NCI-H69 (cell line): ENCODE measurements around the gene SELENOT.
"Not testable (repeated sequence)": the region's sequence is repeated elsewhere in the genome, so short reads cannot be mapped to it uniquely, and the experiment has no call there.

ENCODE experiments used
- DNase-seq: peaks from one replicate; lab custom pipeline; 2025; lab: John Stamatoyannopoulos, UW

The SELENOT gene

DNA sequence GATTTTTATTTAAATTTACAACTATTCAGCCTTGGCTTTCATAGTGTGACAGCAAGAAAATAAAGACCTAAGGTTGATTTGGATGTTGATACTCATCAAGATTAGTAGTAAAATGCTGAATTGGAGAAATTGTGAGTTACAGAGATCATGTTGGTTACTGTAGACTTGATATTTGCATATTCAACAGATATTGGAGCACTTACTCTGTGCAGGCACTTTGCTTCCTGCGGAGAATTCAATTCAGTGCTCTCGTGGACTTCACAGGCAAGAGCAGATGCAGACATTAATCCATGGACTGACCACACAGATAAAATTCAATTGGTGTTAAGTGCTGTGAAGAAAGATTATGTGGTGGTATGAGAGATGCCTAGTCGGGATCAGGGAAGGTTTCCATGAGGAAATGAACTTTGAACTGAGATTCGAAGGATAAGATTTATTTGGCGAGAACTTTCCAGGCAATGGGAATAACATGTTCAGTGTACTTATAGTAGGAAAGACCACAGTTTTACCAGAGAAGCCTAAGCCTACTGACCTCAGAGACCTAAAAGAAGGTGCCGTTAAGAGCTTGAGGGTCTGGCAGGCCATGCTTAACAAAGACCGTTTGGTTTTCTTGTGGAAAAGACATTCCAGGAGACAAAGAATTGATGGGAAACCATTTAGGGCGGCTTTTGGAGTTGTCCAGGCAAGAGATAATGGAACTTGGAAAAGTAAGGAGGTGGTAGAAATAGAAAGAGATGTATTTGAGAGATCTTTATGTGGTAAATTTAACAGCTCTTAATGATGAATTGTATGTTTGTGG is 4.3 kb downstream of the SELENOT start:
- DNase-seq = no peak

DNA sequence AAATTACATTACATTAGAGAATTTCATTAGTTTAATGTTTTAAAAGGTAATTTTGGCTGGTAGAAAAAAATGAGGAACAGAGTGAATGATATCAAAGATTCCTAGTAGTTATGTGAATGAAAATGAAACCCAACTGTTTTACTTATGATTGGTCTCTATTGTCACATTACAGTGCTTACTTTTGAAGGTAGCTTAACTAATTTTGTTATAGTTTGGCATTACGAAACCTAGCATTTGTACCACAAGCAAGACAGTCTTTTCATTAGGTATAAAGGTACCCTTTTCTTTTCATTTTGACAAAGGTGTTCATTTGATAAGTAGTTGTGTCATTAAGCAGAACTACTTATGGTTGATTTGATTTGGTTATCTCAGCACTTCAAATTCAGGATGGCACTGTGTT is 6.9 kb downstream of the SELENOT start:
- DNase-seq = no peak

DNA sequence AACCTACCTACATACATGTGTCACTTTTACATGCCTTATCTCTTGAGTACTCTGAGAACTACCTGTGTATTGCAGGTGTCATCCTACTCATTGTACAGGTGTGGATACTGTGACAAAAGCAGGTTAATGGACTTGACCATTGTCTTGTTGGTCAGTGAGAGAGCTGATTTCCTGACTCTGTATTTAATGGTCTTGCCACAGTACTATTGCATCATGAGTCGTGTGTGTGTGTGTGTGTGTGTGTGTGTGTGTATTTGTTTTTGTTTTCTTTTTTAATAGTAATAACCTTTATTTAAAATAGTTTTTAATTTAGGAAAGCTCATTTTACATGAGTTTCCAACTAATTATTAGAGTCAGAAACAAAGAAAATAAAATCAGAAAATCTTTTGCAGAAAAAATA is 7.7 kb downstream of the SELENOT start:
- peak; percentile 23 for DNase-seq

DNA sequence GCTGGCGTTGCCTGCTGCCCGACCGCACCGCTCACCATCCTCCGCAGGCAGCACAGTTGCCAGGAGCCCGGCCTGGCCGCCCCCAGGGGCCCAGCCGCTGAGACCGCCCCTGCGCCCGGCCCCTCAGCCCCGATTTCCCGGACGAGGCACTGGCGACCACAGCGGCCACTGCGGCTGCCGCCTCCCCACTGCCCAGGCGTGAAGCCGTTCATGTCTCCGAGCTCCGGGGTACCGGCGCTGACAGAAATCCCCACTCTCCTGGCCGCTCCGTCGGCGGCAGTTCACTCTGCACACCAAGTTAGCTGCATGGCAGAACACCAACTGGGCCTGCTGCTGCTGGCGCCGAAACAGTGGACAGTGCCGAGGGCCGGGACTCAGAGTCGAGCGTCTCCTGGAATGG is 8.5 kb downstream of the SELENOT start:
- DNase-seq = no peak

DNA sequence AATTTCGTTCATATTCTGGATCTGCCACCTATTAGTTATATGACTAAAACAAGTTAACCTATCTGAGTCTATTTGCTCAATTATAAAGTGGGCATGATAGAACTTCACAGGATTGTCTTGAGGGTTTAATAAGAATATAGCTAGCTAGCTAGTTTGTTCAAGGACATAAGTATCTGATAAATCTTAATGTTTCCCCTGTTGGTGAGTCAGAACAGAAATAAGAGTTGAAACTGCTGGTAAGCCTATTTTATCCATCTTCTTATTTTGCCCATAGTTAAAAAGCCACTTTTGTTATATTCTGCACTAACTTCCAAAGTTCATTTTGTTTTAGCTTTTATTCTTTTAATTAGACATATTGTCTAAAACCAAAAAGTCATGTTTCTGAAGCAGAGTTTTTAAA is 9.4 kb downstream of the SELENOT start:
- no peak for DNase-seq

DNA sequence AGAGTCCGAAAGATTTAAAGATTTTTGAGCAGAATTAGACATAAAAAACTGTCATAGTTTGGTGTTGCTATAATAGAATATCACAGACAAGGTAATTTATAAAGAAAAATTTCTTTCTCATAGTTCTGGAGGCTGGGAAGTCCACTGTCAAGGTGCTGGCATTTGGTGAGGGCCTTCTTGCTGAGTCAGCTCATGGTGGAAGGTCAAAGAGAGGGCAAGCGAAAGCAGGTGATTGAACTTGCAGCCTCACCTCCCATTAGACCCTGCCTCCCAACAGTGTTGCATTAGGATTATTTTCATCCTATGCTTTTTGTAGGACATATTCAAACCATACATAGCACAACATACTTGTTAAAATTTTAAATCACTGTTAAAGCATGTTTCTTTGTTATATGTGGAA is 9.9 kb downstream of the SELENOT start:
- no peak for DNase-seq

DNA sequence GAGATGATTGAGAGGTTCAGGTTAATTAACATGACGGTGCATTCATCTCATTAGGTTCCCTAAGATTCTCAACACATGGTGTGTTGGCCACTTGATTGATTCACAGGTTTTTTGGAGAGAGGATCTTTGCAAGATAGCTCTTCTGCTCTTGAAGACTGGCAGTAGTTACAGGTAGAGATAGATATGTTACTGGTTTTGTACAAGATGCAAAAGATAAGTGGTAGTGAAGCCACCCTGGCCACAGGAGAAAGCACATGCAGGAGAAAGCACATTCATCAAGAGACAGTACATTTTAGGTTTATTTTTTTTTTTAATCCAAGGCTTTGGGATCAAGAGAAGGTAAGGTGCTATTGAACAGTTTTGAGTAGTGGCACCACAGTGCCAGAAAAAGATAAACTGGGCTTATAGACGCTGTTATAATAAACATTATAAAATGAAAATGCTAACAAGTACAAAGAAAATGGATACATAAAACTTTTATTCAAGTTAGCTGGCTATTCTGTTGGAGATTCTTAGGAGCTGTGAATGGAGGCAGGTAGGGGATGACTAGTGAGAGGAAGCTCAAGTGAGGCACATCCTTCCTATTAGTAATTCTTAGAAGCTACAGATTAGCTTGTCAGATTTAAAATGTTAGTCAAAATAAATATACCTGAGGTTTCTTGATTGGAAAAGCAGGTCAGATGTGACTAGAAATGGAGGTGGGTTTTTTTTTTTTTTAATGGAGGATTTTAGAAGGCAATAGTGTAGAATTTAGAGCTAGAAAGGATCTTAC is 10.8 kb downstream of the SELENOT start:
- DNase-seq = no peak

DNA sequence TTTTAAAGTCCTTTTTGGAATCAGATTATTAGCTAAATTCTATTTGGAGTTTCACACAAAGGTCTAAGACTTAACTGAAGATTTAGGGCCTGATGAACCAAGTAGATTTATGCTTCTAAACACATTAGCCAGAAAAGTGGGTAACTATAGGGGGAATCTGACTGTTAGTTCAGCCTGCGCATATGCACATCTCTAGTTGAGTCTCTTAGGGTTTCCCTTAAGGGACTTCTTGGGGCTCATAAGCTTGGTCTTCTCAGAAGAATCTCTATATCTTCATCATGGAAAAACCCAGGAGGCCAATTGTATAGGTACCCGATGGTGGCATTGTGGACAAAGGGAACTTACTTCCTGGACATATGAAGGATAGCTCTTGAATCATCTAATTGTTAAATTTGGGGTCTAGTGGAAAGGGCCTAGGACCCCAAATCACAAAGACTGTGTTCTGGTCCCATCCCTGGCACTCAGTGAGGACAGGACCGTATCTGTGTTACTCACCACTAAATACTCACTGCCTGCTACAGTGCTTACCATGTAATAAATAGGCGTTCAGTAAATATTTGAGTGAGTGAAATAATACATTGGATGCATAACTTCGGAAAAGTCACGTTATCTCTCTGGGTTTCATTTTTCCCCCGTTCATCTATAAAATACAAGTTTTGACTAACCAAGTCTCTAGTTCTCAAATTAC is 17.0 kb downstream of the SELENOT start:
- DNase-seq = no peak

DNA sequence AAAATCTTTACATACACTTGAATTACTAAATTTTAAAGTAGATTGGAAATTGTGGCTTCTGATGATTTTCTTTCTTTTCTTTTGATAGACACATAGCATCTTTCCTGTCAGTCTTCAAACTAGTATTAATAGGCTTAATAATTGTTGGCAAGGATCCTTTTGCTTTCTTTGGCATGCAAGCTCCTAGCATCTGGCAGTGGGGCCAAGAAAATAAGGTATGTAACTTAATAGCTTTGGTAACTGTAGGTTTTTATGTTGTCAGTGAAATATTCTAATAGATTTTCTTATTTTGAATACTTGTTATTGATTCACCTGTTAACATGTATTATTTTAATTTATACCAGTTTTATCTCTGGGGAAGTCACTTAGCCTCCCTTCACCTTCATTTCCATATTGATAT is 19.8 kb downstream of the SELENOT start:
- DNase-seq = not testable (repeated sequence)

DNA sequence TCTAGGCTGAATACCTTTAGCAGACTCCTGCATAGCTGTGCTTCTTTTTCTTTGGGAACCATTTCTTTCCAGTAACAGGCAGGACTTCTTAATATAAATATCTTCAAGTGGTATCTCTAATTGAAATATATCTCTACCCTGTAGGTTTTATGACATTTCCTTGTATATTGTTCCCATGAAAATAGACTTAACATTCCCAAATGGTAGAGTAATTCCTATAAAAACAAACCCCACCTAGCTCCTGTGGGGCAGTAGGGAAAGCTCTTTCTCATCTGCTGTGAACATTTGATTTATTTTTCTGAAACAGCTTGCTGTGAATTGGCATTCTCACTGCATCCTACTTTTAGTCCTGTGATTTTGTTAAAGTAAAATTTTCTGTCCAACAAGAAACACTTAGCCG is 20.8 kb downstream of the SELENOT start:
- no peak for DNase-seq

DNA sequence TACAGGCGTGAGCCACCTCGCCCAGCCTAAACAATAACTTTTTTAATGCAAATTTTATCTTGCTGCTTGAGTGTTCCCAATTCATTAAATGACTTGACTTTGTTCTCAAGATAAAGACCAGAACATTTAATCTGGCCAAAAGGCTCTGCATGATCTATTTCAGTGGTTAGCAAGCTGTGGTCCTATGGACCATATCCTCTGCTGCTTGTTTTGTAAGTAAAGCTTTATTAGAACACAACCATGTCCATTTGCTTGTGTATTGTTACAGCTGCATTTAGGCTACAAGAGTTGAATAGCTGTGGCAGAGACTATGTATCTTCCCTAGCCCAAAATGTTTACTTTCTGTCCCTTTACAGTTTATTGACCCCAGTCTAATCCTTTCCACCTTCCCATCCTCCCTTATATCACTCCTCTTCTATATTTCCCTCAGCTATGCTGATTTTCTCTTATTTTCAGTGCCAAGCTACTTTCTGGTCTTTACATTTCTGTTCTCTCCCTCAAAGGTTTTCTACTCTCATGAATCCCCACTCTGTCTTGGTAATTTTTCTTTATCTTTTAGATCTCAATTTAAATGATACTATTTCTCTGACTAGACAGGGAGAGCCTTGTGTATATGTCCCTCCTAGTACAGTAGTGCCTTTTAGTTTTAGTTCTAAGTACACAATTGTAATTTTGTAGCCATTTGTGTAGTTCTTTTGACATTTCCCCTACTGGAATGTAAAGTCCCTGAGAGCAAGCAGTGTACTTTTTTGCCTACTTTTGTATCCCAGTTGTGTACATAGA is 23.2 kb downstream of the SELENOT start:
- no peak for DNase-seq

DNA sequence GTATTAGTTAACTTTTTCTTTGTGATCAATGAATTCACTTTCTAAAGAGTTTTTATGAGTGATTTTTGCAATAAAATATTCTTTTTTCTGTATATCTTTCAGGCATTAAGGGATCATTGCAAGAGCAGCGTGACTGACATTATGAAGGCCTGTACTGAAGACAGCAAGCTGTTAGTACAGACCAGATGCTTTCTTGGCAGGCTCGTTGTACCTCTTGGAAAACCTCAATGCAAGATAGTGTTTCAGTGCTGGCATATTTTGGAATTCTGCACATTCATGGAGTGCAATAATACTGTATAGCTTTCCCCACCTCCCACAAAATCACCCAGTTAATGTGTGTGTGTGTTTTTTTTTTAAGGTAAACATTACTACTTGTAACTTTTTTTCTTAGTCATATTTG is 24.4 kb downstream of the SELENOT start:
- DNase-seq = no peak

DNA sequence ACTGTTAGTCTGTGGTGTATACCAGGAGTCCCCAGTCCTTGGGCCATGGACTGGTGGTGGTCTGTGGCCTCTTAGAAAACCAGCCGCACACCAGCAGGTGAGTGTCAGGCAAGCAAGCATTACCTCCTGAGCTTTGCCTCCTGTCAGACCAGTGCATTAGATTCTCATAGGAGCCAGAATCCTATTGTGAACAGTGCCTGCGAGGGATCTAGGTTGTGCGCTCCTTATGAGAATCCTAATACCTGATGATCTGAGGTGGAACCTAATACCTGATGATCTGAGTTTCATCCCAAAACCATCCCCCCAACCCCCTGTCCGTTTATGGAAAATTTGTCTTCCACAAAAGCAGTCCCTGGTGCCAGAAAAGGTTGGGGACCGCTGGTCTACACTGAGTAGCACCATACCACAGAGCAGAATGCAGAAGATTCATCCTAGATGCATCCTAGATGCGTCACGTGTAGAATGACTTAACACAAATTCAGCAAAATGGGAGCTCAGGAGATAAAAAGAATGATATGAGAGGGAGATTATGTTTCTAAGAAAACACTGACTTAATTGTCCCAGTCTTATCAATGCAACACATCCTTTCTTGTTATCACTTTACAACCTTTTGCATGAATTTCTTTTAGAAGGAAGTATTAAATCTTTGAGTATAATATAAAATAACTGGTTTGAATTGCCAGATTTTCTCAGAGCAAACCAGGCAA is 28.5 kb downstream of the SELENOT start:
- no peak for DNase-seq

DNA sequence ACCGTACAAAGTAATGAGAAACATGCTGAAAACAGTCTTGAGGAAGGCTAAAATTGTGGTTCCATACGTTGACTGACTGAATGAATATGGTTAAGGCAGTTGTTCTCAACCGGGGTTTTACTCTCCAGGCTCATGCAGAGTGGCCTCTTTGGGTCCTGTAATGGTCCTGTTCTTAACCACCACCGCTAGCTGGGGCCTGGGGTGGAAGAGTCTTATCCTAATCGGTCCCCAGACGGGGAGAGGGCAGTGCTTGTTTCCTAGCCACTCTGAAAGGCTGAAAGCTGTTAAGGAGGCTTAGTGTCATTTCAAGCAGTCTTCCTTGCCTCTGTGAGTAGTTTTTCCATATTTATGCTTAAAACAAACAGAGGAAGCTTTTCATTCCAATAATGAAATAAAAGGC is 32.0 kb downstream of the SELENOT start:
- DNase-seq = no peak

DNA sequence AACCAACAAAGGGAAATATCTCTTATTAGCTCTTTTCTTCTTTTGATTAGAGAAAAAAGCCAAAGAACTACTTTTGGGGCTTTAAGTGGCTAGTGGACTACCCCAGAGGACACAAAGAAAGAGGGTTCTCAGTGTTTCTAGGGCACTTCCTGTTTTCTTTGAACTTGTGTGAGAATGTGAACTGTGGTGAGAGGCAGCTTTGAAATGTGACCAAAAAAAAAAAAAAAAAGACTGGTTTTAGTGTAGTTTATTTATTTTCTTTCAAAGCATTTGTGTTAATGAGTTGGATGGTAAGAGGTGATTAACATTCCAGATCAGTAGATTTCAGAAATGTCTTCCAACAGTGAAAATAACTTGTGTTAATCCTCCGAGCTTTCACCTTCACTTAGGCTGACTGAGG is 32.4 kb downstream of the SELENOT start:
- DNase-seq = no peak

DNA sequence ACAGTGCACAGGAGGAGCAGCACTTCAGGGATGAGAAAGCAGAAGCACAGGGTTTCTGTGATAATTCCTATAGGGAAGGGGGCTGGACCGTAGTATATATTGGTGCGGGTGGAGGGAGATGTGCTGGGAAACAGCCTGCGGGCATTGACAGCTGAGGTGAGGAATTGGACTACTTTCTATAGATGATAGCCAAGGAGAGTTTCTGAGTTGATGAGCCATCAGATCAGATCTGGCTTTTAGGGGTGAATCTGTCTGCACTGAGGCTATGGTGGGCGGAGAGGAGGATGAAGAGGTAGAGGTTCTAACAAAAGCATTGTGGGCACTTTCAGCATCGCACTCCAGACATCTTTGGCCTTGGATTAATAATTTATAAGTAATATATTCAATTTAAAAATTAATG is 33.1 kb downstream of the SELENOT start:
- DNase-seq = peak; percentile 4

DNA sequence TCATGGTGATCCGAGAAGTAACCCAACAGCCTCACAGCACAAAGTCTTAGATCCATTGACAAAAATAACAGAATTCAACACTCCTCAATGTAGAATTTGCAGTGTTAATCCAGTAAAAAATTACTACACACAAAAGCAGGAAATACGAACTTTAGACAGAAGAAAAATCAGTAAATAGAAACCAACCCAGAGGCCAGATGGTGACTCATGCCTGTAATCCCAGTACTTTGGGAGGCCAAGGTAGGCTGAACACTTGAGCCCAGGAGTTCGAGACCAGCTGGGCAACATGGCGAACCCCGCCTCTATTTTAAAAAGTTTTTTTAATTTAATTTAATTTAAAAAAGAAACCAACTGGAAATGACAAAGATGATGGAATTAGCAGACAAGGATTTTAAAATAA is 36.1 kb downstream of the SELENOT start:
- no peak for DNase-seq

DNA sequence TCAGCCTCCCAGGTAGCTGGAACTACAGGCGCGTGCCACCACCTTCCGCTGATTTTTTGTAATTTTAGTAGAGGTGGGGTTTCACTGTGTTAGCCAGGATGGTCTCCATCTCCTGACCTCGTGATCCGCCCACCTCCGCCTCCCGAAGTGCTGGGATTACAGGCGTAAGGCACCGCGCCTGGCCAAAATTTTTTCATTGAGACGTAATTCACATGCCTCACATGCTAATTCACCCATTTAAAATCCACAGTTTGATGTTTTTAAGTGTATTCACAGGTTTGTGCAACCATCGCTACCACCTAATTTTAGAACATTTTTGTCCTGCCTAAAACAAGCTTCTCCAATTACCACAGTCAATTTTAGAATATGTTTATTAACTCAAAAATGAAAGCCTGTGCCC is 37.1 kb downstream of the SELENOT start:
- DNase-seq = no peak

DNA sequence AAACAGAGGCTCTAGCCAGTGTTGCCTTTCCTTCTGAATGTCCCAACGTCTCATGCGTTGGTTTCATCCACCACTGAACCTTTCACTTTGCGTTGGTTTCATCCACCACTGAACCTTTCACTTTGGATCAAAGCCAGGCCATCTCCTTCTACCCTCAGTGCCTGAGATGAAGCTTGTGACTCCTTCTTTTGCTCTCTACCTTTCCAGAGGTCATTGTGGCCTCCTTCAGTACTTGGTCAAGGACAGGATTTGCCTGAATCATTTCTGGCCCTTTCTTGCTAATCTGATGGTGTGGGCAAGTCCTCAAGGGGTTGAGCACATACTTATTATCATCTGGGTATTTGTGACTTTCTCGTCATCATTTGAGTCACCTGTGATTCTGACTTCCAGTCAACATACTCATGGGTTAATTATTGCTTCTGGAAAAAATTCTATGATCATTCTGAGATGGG is 50.0 kb downstream of the SELENOT start:
- no peak for DNase-seq

DNA sequence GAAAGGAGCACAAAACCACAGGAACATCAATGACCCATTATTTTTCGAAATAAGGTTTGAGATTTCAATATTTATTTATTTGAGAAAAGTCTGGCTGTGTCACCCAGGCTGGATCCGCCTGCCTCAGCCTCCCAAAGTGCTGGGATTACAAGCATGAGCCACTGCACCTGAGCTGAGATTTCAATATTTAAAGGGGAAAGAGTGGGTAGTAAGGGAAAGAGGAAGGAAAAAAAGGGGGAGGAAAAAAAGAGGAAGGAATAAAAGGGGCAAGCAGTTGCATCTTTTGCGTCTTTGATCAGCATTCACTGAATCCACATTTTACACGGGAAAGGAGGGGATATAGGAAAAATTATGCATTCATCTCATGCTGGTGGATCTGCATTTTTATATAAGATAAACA is 53.2 kb downstream of the SELENOT start:
- no peak for DNase-seq

DNA sequence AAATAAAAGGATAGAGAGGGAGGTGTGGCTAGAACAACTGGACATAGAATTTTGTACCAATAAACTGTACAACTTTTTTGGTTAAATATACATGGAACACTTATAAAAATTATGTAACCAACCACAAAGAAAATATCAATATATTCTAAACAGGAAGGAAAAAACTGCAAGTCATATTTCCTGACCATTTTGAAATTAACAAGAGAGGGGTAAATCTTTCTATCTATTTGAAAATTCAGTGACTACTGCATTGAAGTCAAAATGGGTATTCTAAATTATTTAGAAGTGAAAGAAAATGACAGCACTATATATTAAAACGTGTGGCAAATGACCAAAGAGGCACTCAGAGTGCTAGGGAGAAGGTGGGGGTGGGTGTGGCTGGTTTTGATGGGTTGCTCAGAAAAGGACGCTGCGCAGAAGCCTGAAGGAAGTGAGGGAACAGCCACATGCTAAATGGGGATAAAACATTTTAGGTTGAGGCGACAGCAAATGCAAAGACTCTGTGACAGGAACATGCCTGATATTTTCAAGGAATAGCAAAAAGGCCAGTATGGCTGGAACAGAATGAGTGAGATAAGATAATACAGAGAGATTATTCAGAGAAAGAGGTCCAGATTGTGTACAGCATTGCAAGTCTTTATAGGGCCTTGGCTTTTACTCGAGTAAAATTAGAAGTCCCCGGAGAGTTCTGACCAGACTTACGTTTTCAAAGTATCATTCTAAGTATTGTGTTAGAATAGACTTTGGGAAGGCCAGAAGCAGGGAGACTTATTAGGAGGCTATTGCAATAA is 59.5 kb downstream of the SELENOT start:
- DNase-seq = no peak
